SK-N-SH (cell line): ENCODE data around the gene TPBG. TPM values are rescaled to one million over a fixed set of nuclear protein-coding genes. Genes with fewer than 3 reads are reported as not detected.

Source experiments
- CHD2 ChIP-seq: fragments of 150-350 bp; IDR thresholded peaks from 2 replicates; pipeline ENCODE4 v1.6.1; 2018; ENCODE audit warnings: low read length; ENCODE audit not compliant: partially characterized antibody
- CTCF ChIP-seq: fragments of 200-600 bp; sonication (generic); IDR thresholded peaks from 2 replicates; pipeline ENCODE4 v1.6.1; 2017; ENCODE audit warnings: antibody characterized with exemption, mild to moderate bottlenecking, moderate library complexity
- FOXM1 ChIP-seq: IDR thresholded peaks from 2 replicates; pipeline ENCODE4 v1.4.0; 2012; ENCODE audit warnings: low read depth, mild to moderate bottlenecking
- GATA2 ChIP-seq: sonication (generic); formaldehyde crosslinking; IDR thresholded peaks from 2 replicates; pipeline ENCODE4 v1.5.0; 2020; ENCODE audit warnings: mild to moderate bottlenecking, missing genetic modification reagents
- IRF3 ChIP-seq: fragments of 150-350 bp; IDR thresholded peaks from 2 replicates; pipeline ENCODE4 v1.6.1; 2016; ENCODE audit warnings: mild to moderate bottlenecking, low read depth, low read length
- JUND ChIP-seq: IDR thresholded peaks from 2 replicates; pipeline ENCODE4 v1.4.0; 2012
- MAX ChIP-seq: IDR thresholded peaks from 2 replicates; pipeline ENCODE4 v1.4.0; 2012; ENCODE audit warnings: low read depth
- MEF2A ChIP-seq: IDR thresholded peaks from 2 replicates; pipeline ENCODE4 v1.4.0; 2012; ENCODE audit warnings: low read depth, borderline replicate concordance
- MXI1 ChIP-seq: IDR thresholded peaks from 2 replicates; pipeline ENCODE4 v1.6.1; 2012; ENCODE audit warnings: mild to moderate bottlenecking, low read depth, low read length, improper control_type of control experiment
- NFIC ChIP-seq: IDR thresholded peaks from 2 replicates; pipeline ENCODE4 v1.4.0; 2012; ENCODE audit warnings: borderline replicate concordance
- NRF1 ChIP-seq: IDR thresholded peaks from 2 replicates; pipeline ENCODE4 v1.6.1; 2012; ENCODE audit warnings: low read depth, mild to moderate bottlenecking, low read length
- POLR2AphosphoS5 ChIP-seq: IDR thresholded peaks from 2 replicates; pipeline ENCODE4 v1.6.1; 2012; ENCODE audit warnings: low read depth, low read length
- RFX5 ChIP-seq: IDR thresholded peaks from 2 replicates; pipeline ENCODE4 v1.6.1; 2012; ENCODE audit warnings: mild to moderate bottlenecking, improper control_type of control experiment, low read length
- RXRA ChIP-seq: IDR thresholded peaks from 2 replicates; pipeline ENCODE4 v1.4.0; 2012; ENCODE audit warnings: low read depth, mild to moderate bottlenecking, borderline replicate concordance
- TCF12 ChIP-seq: IDR thresholded peaks from 2 replicates; pipeline ENCODE4 v1.4.0; 2012
- TEAD4 ChIP-seq: IDR thresholded peaks from 2 replicates; pipeline ENCODE4 v1.4.0; 2012; ENCODE audit warnings: mild to moderate bottlenecking, borderline replicate concordance; ENCODE audit not compliant: insufficient read depth
- USF1 ChIP-seq: IDR thresholded peaks from 2 replicates; pipeline ENCODE4 v1.4.0; 2012; ENCODE audit warnings: low read depth, borderline replicate concordance
- USF2 ChIP-seq: fragments of 150-350 bp; IDR thresholded peaks from 2 replicates; pipeline ENCODE4 v1.6.1; 2017; ENCODE audit warnings: antibody characterized with exemption, low read length, low read depth, borderline replicate concordance
- YY1 ChIP-seq: IDR thresholded peaks from 2 replicates; pipeline ENCODE4 v1.4.0; 2012; ENCODE audit warnings: low read depth, mild to moderate bottlenecking
- polyA plus RNA-seq, 3 experiments: library from polyadenylated mRNA; depleted of rRNA; stranded (reverse); fragments of >200 nt; gene quantifications; 2 replicates each; pipeline ENCODE4 v1.2.3, GENCODE V29; 2012
- TF ChIP-seq, protein P1 (sequence below): IDR thresholded peaks from 2 replicates; pipeline ENCODE4 v1.6.1; 2012; ENCODE audit warnings: mild to moderate bottlenecking, low read depth, low read length, moderate library complexity

TPBG gene
- polyA plus RNA-seq, 1 of the 3 experiments (the other 2 are of a cell fraction): 128 TPM

DNA sequence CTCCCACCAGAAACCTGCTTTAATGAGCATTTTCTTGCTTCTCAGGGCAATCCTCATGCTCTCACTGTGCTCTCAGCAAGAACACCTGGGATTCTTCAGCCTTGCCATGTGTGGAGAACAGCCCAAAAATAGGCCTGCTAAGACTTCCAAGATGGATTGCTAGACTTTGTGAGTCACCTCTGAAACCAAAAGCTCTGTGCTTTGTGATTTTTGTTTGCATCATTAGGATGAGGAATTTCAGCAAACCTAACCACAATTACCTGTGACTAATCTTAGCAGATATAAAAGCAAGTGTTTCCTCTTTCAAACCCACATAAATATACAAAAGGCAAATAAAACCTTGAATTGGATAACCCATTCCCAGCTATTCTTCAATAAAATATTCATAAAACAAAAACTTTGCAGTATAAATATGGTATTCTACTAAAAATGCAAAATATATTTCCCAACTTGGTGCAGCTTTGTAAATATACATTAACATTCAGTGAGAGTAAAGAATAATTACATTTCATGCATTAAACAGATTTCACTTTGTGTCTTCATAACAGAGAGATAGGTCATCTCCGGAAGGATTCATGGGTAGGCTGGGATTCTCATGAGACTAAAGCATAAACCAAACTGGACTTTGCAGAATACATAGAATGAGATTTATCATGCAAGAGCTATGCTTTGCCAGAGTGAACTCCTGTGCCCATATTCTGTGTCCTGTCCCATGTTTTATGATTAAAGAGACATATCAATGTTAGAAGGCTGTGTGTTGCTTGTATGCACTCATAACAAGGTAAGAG is 33.5 kb downstream of the TPBG start (continued):
- no peak for TF ChIP-seq MAX
- no peak for TF ChIP-seq CHD2
- TF ChIP-seq MEF2A: peak; percentile 96
- TF ChIP-seq CTCF: no peak
- peak; percentile 87 for TF ChIP-seq JUND
- no peak for TF ChIP-seq USF2
- TF ChIP-seq NRF1: no peak
- peak; percentile 94 for TF ChIP-seq TEAD4
- peak; percentile 66; the same call in 1 of the 2 replicates for TF ChIP-seq RXRA
- TF ChIP-seq FOXM1: no peak; the same call in 1 of the 2 replicates
- TF ChIP-seq GATA2: no peak
- TF ChIP-seq NFIC: peak; percentile 60; the same call in 1 of the 2 replicates
- TF ChIP-seq USF1: no peak
- TF ChIP-seq, protein P1, sequence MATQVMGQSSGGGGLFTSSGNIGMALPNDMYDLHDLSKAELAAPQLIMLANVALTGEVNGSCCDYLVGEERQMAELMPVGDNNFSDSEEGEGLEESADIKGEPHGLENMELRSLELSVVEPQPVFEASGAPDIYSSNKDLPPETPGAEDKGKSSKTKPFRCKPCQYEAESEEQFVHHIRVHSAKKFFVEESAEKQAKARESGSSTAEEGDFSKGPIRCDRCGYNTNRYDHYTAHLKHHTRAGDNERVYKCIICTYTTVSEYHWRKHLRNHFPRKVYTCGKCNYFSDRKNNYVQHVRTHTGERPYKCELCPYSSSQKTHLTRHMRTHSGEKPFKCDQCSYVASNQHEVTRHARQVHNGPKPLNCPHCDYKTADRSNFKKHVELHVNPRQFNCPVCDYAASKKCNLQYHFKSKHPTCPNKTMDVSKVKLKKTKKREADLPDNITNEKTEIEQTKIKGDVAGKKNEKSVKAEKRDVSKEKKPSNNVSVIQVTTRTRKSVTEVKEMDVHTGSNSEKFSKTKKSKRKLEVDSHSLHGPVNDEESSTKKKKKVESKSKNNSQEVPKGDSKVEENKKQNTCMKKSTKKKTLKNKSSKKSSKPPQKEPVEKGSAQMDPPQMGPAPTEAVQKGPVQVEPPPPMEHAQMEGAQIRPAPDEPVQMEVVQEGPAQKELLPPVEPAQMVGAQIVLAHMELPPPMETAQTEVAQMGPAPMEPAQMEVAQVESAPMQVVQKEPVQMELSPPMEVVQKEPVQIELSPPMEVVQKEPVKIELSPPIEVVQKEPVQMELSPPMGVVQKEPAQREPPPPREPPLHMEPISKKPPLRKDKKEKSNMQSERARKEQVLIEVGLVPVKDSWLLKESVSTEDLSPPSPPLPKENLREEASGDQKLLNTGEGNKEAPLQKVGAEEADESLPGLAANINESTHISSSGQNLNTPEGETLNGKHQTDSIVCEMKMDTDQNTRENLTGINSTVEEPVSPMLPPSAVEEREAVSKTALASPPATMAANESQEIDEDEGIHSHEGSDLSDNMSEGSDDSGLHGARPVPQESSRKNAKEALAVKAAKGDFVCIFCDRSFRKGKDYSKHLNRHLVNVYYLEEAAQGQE: no peak
- no peak for TF ChIP-seq RFX5
- peak; percentile 98 for TF ChIP-seq TCF12
- no peak for TF ChIP-seq IRF3
- TF ChIP-seq YY1: no peak; the same call in 1 of the 2 replicates
- TF ChIP-seq MXI1: no peak
- peak; percentile 68; the same call in 1 of the 2 replicates for TF ChIP-seq POLR2AphosphoS5
